HG02798 (cell line): ENCODE measurements around the gene LRP4.

Source experiments
- ATAC-seq: cut with Tn5 transposase; IDR thresholded peaks from one replicate; pipeline ENCODE4 v1.9.1; 2021; ENCODE audit warnings: mild to moderate bottlenecking; ENCODE audit not compliant: unreplicated experiment, poor library complexity

Gene LRP4

GRCh38 chr11:46920755-46921154, 2.4 kb upstream of the LRP4 start:
- ATAC-seq = no peak

- no peak for ATAC-seq
These were observed 601 bp upstream of the LRP4 start for GRCh38 chr11:46918788-46919513.

GRCh38 chr11:46917762-46918082, 628 bp downstream of the LRP4 start:
- ATAC-seq = no peak

- no peak for ATAC-seq
These were observed 1.1 kb downstream of the LRP4 start for GRCh38 chr11:46917109-46917761.

GRCh38 chr11:46916286-46917108, 1.9 kb downstream of the LRP4 start:
- no peak for ATAC-seq

- ATAC-seq = no peak
These were observed 3.4 kb downstream of the LRP4 start for GRCh38 chr11:46914910-46915309.

- no peak for ATAC-seq
These were observed 4.0 kb downstream of the LRP4 start for GRCh38 chr11:46914363-46914762.

- no peak for ATAC-seq
These were observed 4.9 kb downstream of the LRP4 start for GRCh38 chr11:46913484-46913883.

GRCh38 chr11:46912526-46913150, 5.7 kb downstream of the LRP4 start:
- ATAC-seq = no peak

- ATAC-seq = no peak
These were observed 10.7 kb downstream of the LRP4 start for GRCh38 chr11:46907606-46908005.

GRCh38 chr11:46906609-46907041, 11.7 kb downstream of the LRP4 start:
- no peak for ATAC-seq

GRCh38 chr11:46905806-46906205, 12.5 kb downstream of the LRP4 start:
- no peak for ATAC-seq

GRCh38 chr11:46903846-46904245, 14.5 kb downstream of the LRP4 start:
- ATAC-seq = no peak

- no peak for ATAC-seq
These were observed 15.7 kb downstream of the LRP4 start for GRCh38 chr11:46902694-46903093.

- ATAC-seq = no peak
These were observed 17.2 kb downstream of the LRP4 start for GRCh38 chr11:46901156-46901555.

GRCh38 chr11:46900091-46900746, 18.1 kb downstream of the LRP4 start:
- no peak for ATAC-seq

GRCh38 chr11:46899501-46900025, 18.8 kb downstream of the LRP4 start:
- no peak for ATAC-seq

- no peak for ATAC-seq
These were observed 19.8 kb downstream of the LRP4 start for GRCh38 chr11:46898396-46899095.

GRCh38 chr11:46896719-46897406, 21.5 kb downstream of the LRP4 start:
- ATAC-seq = no peak
